Thyroid gland (tissue), 4 donors: Measurements from ENCODE around the gene ODAPH. TPM values are rescaled to one million over a fixed set of nuclear protein-coding genes. Genes with fewer than 3 reads are reported as not detected.

Experiments used
- DNase-seq, 2 donors: peaks; one replicate each; pipeline ENCODE4 v3.0.0-alpha.2; 2019
- H3K27ac ChIP-seq, 3 donors: fragments of 200-600 bp; sonication (generic); 1 replicate in 2 of 3; 2 replicates in 1 of 3; pipeline ENCODE4 v1.5.1; 2016 to 2019; ENCODE audit warnings: mild to moderate bottlenecking in 1 of 3, moderate library complexity in 1 of 3
- H3K27me3 ChIP-seq: fragments of 200-600 bp; sonication (generic); one replicate; pipeline ENCODE4 v1.5.1; 2019
- H3K36me3 ChIP-seq, 2 donors: fragments of 200-600 bp; sonication (generic); one replicate each; pipeline ENCODE4 v1.5.1; 2016 to 2019
- H3K4me1 ChIP-seq, 2 donors: fragments of 200-600 bp; sonication (generic); one replicate each; pipeline ENCODE4 v1.5.1; 2017 to 2019
- H3K4me3 ChIP-seq, 3 donors: fragments of 200-600 bp; sonication (generic); replicated peaks in 1 of 3; 1 replicate in 2 of 3; 2 replicates in 1 of 3; pipeline ENCODE4 v1.5.1; 2016; ENCODE audit warnings: mild to moderate bottlenecking in 1 of 3
- H3K9me3 ChIP-seq: fragments of 200-600 bp; sonication (generic); one replicate; pipeline ENCODE4 v1.5.1; 2017
- POLR2A ChIP-seq, 2 donors: fragments of 450-650 bp; IDR thresholded peaks; one replicate each; pipeline ENCODE4 v1.6.1; 2017; ENCODE audit warnings: antibody characterized with exemption in 2 of 2, mild to moderate bottlenecking in 2 of 2, moderate library complexity in 1 of 2
- WGBS, 2 donors: methylation state at CpG; one replicate each; pipeline ENCODE4 v1.1.5; 2017; 5-methylcytosine and 5-hydroxymethylcytosine counted together
- intact Hi-C: fragments of 100-400 bp; cut with DNase I; formaldehyde crosslinking; loops from one replicate; pipeline ENCODE4 v1.15.1; 2023
- total RNA-seq, 4 donors: library from RNA; depleted of rRNA; stranded (reverse); fragments of >200 nt; gene quantifications; one replicate each; pipeline ENCODE4 v1.2.3, GENCODE V29; 2016
- TF ChIP-seq, protein P1 (sequence below), 6 experiments: fragments of 200-600 bp in 3 of 6; fragments of 450-650 bp in 3 of 6; sonication (generic) in 3 of 6; IDR thresholded peaks; one replicate each; pipeline ENCODE4 v1.5.1; 2016 to 2019; ENCODE audit warnings: antibody characterized with exemption in 6 of 6, mild to moderate bottlenecking in 2 of 6, inconsistent platforms in 1 of 6, moderate library complexity in 1 of 6

The ODAPH gene
- total RNA-seq, 4 donors from 2014 or later, result 0.29 TPM; not detected in 3

DNA sequence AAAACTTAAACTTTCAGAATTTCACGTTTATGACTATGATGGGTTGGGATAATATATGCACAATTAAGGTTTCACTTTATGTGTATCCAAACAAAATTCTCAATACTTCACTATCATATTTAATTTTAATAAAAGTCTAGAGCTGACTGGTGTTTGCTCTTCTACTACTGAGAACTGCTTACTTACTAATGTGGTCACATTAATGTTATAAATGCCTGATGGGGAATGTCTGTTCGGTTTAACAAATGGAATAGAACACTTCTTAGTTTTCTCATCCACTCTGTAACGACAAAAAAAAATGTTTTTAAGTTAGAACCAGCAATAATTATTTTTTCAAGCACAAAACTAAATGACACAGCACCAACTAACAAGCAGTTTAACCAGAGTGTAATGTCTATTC, 40.2 kb downstream of the ODAPH start:
- WGBS, 2 donors, result 79 to 89% methylated on average over 3 of the region's 3 CpGs
- no peak for DNase-seq
- Histone ChIP-seq H3K27ac (no peak overlapping the region), H3K9me3 (no peaks in the 10 kb centered on the region), H3K4me1 (no peaks in the 10 kb centered on the region), H3K27me3 (no peaks in the 10 kb centered on the region), H3K36me3 (no peaks in the 10 kb centered on the region), H3K4me3 (no peak overlapping the region)
- intact Hi-C loops, result no loop called here
- TF ChIP-seq, protein P1, sequence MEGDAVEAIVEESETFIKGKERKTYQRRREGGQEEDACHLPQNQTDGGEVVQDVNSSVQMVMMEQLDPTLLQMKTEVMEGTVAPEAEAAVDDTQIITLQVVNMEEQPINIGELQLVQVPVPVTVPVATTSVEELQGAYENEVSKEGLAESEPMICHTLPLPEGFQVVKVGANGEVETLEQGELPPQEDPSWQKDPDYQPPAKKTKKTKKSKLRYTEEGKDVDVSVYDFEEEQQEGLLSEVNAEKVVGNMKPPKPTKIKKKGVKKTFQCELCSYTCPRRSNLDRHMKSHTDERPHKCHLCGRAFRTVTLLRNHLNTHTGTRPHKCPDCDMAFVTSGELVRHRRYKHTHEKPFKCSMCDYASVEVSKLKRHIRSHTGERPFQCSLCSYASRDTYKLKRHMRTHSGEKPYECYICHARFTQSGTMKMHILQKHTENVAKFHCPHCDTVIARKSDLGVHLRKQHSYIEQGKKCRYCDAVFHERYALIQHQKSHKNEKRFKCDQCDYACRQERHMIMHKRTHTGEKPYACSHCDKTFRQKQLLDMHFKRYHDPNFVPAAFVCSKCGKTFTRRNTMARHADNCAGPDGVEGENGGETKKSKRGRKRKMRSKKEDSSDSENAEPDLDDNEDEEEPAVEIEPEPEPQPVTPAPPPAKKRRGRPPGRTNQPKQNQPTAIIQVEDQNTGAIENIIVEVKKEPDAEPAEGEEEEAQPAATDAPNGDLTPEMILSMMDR (IDR thresholded peaks at IDR 0.05), result no peak
- TF ChIP-seq POLR2A (IDR thresholded peaks at IDR 0.05), result no peak

DNA sequence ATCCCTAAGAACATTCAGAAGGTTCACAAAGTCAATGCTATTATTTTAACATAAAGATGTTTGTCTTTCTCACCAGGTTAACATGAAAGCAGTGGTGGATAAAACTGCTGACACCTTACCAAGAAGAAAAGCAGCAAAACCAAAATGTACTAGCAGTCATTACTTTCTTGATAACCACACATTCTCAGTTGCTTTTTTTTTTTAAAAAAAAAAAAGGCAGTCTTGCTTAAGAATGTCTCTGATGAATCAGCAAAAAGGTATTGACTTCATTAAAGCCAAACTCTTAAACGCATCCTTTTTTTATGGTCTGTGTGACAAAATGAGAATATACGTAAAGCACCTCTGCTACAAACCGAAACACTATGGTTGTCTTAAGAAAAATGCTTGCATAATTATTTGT, 42.5 kb downstream of the ODAPH start:
- intact Hi-C loops, result no loop called here
- no peak for DNase-seq
- no peaks in the 10 kb centered on the region for H3K27me3 ChIP-seq
- H3K27ac ChIP-seq, result no peak overlapping the region
- no peak overlapping the region for H3K4me3 ChIP-seq
- no peaks in the 10 kb centered on the region for H3K9me3 ChIP-seq
- H3K4me1 ChIP-seq, result no peaks in the 10 kb centered on the region
- no peaks in the 10 kb centered on the region for H3K36me3 ChIP-seq
- WGBS, 2 donors, result 86 to 93% methylated on average over 3 of the region's 3 CpGs
- TF ChIP-seq POLR2A (IDR thresholded peaks at IDR 0.05), result no peak
- TF ChIP-seq, protein P1 (IDR thresholded peaks at IDR 0.05), result no peak

DNA sequence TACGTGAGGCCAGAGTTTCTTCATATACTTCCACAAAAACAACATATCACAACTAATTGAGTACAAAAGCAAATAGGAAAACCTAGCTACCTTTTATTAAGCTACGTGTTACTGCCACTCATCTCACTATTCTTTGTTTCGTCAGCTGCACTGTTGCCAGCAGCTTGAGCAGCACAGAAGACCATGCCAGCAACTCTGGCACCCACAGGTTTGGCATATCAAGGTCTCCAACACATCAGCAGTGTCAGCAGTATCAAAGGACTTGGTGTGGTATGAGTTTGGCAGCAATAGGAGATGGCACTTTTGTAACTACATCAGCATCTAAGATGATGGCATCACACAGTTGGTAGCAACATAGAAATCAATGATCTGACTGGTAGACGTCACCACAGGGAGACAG, 43.8 kb downstream of the ODAPH start:
- Histone ChIP-seq H3K27ac (no peak overlapping the region), H3K4me1 (no peaks in the 10 kb centered on the region), H3K27me3 (no peaks in the 10 kb centered on the region), H3K4me3 (no peak overlapping the region), H3K36me3 (no peaks in the 10 kb centered on the region), H3K9me3 (no peaks in the 10 kb centered on the region)
- 94 to 97% methylated on average over 4 of the region's 4 CpGs for WGBS, 2 donors
- DNase-seq, result no peak
- TF ChIP-seq, protein P1 (IDR thresholded peaks at IDR 0.05), result no peak
- no peak for TF ChIP-seq POLR2A (IDR thresholded peaks at IDR 0.05)
- intact Hi-C loops, result no loop called here

DNA sequence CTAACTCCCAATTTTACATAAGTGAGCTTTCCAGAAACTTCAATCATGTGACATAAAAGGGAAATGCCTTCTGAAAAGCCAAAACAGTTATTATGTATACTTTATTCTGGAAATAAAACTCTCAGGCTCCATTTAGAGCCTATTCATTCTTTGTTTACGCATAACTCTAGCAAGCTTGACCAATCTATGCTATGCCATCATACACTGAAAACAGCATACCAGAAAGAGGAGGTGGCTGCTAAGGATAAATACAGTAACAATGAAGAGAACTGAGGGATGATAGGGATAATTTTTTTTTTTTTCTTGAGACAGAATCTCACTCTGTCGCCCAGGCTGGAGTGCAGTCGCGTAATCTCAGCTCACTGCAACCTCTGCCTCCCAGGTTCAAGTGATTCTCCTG, 50.1 kb downstream of the ODAPH start:
- no peak for TF ChIP-seq POLR2A (IDR thresholded peaks at IDR 0.05)
- TF ChIP-seq, protein P1 (IDR thresholded peaks at IDR 0.05), result no peak
- Histone ChIP-seq H3K4me1 (no peaks in the 10 kb centered on the region), H3K27me3 (no peaks in the 10 kb centered on the region), H3K9me3 (no peaks in the 10 kb centered on the region), H3K36me3 (no peaks in the 10 kb centered on the region), H3K27ac (no peak overlapping the region), H3K4me3 (no peak overlapping the region)
- no peak for DNase-seq
- 82 to 98% methylated on average over 4 of the region's 4 CpGs for WGBS, 2 donors
- intact Hi-C loops, result no loop called here

DNA sequence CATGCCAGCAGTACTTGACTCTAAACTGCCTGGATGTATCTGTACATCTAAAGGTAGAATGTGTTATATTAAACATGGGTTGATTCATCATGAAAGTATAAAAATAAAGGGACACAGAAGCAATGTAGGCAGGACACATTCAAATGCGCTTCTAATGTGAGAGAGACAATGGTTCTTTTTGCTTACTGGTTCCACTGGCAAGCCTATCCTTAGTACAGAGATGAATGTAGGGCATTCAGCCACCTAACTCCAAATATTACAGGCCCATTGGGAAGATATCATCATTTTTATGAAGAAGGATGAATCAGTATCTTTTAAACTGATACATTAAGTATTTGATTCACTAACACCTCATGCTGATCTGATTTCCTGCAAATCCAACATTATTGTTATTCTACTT, 56.4 kb downstream of the ODAPH start:
- H3K9me3 ChIP-seq, result no peaks in the 10 kb centered on the region
- TF ChIP-seq, protein P1 (IDR thresholded peaks at IDR 0.05), result no peak
- TF ChIP-seq POLR2A (IDR thresholded peaks at IDR 0.05), result no peak
- no peaks in the 10 kb centered on the region for H3K36me3 ChIP-seq
- 94 to 95% methylated on average over 1 of the region's 1 CpG for WGBS, 2 donors
- intact Hi-C loops, result no loop called here
- no peaks in the 10 kb centered on the region for H3K4me1 ChIP-seq
- H3K27ac ChIP-seq, result no peak overlapping the region
- H3K4me3 ChIP-seq, result no peak overlapping the region
- DNase-seq, result no peak
- no peaks in the 10 kb centered on the region for H3K27me3 ChIP-seq

Other genes with a start within 250 kb of the ODAPH start
- gene RCHY1, start 41.7 kb upstream of the ODAPH start, total RNA-seq, result 10 to 100 TPM; 41.3 to 62.1 (median 55.6) TPM
- 10 to 100 TPM; 20.6 to 54.1 (median 32.7) TPM for gene THAP6, start 41.6 kb upstream of the ODAPH start, total RNA-seq
- gene CDKL2, start 74.5 kb downstream of the ODAPH start, total RNA-seq, result 10 to 100 TPM; 14.1 to 27.0 (median 17.6) TPM
- gene G3BP2, start 117.3 kb downstream of the ODAPH start, total RNA-seq, result 100 to 1,000 TPM; 117 to 179 (median 139) TPM
- gene USO1, start 168.5 kb downstream of the ODAPH start, total RNA-seq, result 100 to 1,000 TPM in 2 of 4 donors, 10 to 100 TPM in 2; 97.2 to 102 (median 100) TPM